HUES64 (cell line): ENCODE results near the gene OR10G2.

Source experiments
- H3K27ac ChIP-seq: 2 replicates; pipeline ENCODE4 v1.7.0; 2013; ENCODE audit warnings: low read depth, low read length, inconsistent platforms
- H3K27me3 ChIP-seq: 2 replicates; pipeline ENCODE4 v1.6.1; 2013; ENCODE audit warnings: mild to moderate bottlenecking, low read length; ENCODE audit not compliant: insufficient read depth
- H3K36me3 ChIP-seq: 2 replicates; pipeline ENCODE4 v1.6.1; 2013; ENCODE audit warnings: mild to moderate bottlenecking, low read length; ENCODE audit not compliant: insufficient read depth
- H3K4me1 ChIP-seq: 2 replicates; pipeline ENCODE4 v1.6.1; 2013; ENCODE audit warnings: mild to moderate bottlenecking, low read length, moderate library complexity; ENCODE audit not compliant: insufficient read depth
- H3K4me3 ChIP-seq: 2 replicates; pipeline ENCODE4 v1.5.1; 2013; ENCODE audit warnings: mild to moderate bottlenecking, low read length, moderate library complexity
- H3K9ac ChIP-seq: 2 replicates; pipeline ENCODE4 v1.6.1; 2013; ENCODE audit warnings: mild to moderate bottlenecking, low read depth, low read length
- H3K9me3 ChIP-seq: 2 replicates; pipeline ENCODE4 v1.6.1; 2013; ENCODE audit warnings: low read depth, low read length; ENCODE audit not compliant: insufficient read depth
- WGBS: fragments of 150-250, 120-280 bp; methylation state at CpG from one replicate; pipeline ENCODE4 v1.1.7; 2013; ENCODE audit warnings: missing lambda C conversion rate; 5-methylcytosine and 5-hydroxymethylcytosine counted together

Gene OR10G2

DNA sequence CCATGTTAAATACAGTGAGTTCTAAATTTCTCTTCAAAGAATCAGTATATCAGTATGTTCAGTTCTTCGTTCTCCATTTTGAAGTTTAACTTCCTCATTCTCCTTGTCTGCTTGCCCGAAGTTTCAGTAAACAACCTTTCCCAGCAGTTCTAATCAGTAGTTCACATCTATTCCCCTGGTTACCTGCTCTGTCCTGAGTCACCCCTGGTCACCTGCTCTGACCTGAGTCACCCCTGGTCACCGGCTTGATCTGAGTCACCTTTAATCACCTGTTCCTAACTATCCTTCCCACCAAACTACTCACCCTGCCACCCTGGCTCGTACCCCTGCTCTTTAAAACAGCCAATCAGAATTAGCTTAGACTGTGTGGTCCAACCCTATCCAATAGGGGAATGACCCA, 45.4 kb downstream of the OR10G2 start:
- no peak overlapping the region for H3K9ac ChIP-seq
- peaks cover 20% of the 10 kb centered on the region for H3K9me3 ChIP-seq
- H3K4me1 ChIP-seq, result no peaks in the 10 kb centered on the region
- no peak overlapping the region for H3K4me3 ChIP-seq
- 87% methylated on average over 4 of the region's 4 CpGs for WGBS
- no peaks in the 10 kb centered on the region for H3K36me3 ChIP-seq
- no peak overlapping the region for H3K27ac ChIP-seq
- H3K27me3 ChIP-seq, result no peaks in the 10 kb centered on the region
